Smooth muscle cell (in vitro differentiated cells): ENCODE measurements around the gene NEGR1. TPM values are rescaled to one million over a fixed set of nuclear protein-coding genes. Genes with fewer than 3 reads are reported as not detected.

Experiments
- DNase-seq: peaks from one replicate; lab custom pipeline; 2025; ENCODE audit not compliant: unreplicated experiment; lab: John Stamatoyannopoulos, UW
- H2AFZ ChIP-seq: fragments of 200-600 bp; sonication (generic); 2 replicates; pipeline ENCODE4 v1.6.0; 2016; ENCODE audit warnings: antibody characterized with exemption, low read depth, mild to moderate bottlenecking
- H3F3A ChIP-seq: fragments of 200-600 bp; sonication (generic); 2 replicates; pipeline ENCODE4 v1.6.0; 2017; ENCODE audit warnings: antibody characterized with exemption, low read depth
- H3K27ac ChIP-seq: fragments of 200-600 bp; sonication (generic); 2 replicates; pipeline ENCODE4 v1.5.1; 2016; ENCODE audit warnings: low read depth, mild to moderate bottlenecking
- H3K27me3 ChIP-seq: fragments of 200-600 bp; sonication (generic); 2 replicates; pipeline ENCODE4 v1.6.1; 2016; ENCODE audit warnings: low read depth, mild to moderate bottlenecking
- H3K36me3 ChIP-seq: fragments of 200-600 bp; sonication (generic); 2 replicates; pipeline ENCODE4 v1.5.1; 2016; ENCODE audit warnings: low read depth
- H3K4me1 ChIP-seq: fragments of 200-600 bp; sonication (generic); 2 replicates; pipeline ENCODE4 v1.5.1; 2016; ENCODE audit warnings: low read depth
- H3K4me2 ChIP-seq: fragments of 200-600 bp; sonication (generic); 2 replicates; pipeline ENCODE4 v1.6.0; 2016; ENCODE audit warnings: mild to moderate bottlenecking
- H3K4me3 ChIP-seq: fragments of 200-600 bp; sonication (generic); 2 replicates; pipeline ENCODE4 v1.5.1; 2016; ENCODE audit warnings: mild to moderate bottlenecking
- H3K79me2 ChIP-seq: fragments of 200-600 bp; sonication (generic); 2 replicates; pipeline ENCODE4 v1.6.0; 2016; ENCODE audit warnings: low read depth, mild to moderate bottlenecking
- H3K9ac ChIP-seq: fragments of 200-600 bp; sonication (generic); 2 replicates; pipeline ENCODE4 v1.6.0; 2016; ENCODE audit warnings: low read depth
- H3K9me3 ChIP-seq: fragments of 200-600 bp; sonication (generic); replicated peaks from 2 replicates; pipeline ENCODE4 v1.5.1; 2016; ENCODE audit warnings: low read depth
- H4K20me1 ChIP-seq: fragments of 200-600 bp; sonication (generic); 2 replicates; pipeline ENCODE4 v1.6.0; 2016; ENCODE audit warnings: low read depth
- WGBS: methylation state at CpG from one replicate; pipeline ENCODE4 v1.1.7; 2016; ENCODE audit warnings: low lambda C conversion rate; 5-methylcytosine and 5-hydroxymethylcytosine counted together
- polyA plus RNA-seq: library from polyadenylated mRNA; unstranded; fragments of >200 nt; fragmentation: Nextera tagmentation; extraction: Ambion mirVana; gene quantifications from 2 replicates; pipeline ENCODE4 v1.2.1, GENCODE V29; 2016
- total RNA-seq: library from RNA; depleted of rRNA; stranded (reverse); fragments of >200 nt; gene quantifications from 2 replicates; pipeline ENCODE4 v1.2.3, GENCODE V29; 2014
- TF ChIP-seq, protein P1 (sequence below): fragments of 200-600 bp; sonication (generic); IDR thresholded peaks from 2 replicates; pipeline ENCODE4 v1.5.1; 2017; ENCODE audit warnings: borderline replicate concordance, mild to moderate bottlenecking, antibody characterized with exemption; ENCODE audit not compliant: insufficient read depth, poor library complexity, severe bottlenecking

Gene NEGR1
- total and polyA plus RNA-seq, 2 experiments from 2014 or later: 0.02 to 0.09 TPM

DNA sequence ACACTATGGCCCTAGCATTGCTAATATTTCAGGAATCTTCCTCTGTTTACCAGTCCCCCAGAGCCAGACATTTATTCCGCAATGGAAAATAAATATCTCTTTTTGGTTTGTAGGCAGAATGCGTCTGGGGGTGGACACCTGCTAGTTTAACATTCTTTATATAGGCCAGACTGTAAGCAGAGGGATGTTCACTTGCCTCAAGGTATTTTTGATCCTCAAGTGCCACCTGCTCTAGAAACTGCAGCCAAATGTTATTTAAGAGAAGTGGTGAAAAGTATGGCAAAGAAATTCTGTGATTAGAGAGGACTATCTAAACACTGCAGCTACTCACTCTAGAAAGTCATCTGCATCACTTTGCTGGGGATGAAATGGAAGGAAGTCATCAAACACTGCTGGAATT, 164.7 kb downstream of the NEGR1 start:
- TF ChIP-seq, protein P1, sequence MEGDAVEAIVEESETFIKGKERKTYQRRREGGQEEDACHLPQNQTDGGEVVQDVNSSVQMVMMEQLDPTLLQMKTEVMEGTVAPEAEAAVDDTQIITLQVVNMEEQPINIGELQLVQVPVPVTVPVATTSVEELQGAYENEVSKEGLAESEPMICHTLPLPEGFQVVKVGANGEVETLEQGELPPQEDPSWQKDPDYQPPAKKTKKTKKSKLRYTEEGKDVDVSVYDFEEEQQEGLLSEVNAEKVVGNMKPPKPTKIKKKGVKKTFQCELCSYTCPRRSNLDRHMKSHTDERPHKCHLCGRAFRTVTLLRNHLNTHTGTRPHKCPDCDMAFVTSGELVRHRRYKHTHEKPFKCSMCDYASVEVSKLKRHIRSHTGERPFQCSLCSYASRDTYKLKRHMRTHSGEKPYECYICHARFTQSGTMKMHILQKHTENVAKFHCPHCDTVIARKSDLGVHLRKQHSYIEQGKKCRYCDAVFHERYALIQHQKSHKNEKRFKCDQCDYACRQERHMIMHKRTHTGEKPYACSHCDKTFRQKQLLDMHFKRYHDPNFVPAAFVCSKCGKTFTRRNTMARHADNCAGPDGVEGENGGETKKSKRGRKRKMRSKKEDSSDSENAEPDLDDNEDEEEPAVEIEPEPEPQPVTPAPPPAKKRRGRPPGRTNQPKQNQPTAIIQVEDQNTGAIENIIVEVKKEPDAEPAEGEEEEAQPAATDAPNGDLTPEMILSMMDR: no peak
- no peaks in the 10 kb centered on the region for H3K27me3 ChIP-seq
- no peaks in the 10 kb centered on the region for H3F3A ChIP-seq
- no peak overlapping the region for H3K9ac ChIP-seq
- no peak overlapping the region for H3K27ac ChIP-seq
- DNase-seq: no peak
- no peaks in the 10 kb centered on the region for H3K4me1 ChIP-seq
- H3K9me3 ChIP-seq: no peaks in the 10 kb centered on the region
- no peak overlapping the region for H3K4me2 ChIP-seq
- H4K20me1 ChIP-seq: no peaks in the 10 kb centered on the region
- no peak overlapping the region for H2AFZ ChIP-seq
- no peak overlapping the region for H3K4me3 ChIP-seq
- no peaks in the 10 kb centered on the region for H3K79me2 ChIP-seq
- H3K36me3 ChIP-seq: no peaks in the 10 kb centered on the region
- WGBS: 92% methylated on average over 2 of the region's 2 CpGs

DNA sequence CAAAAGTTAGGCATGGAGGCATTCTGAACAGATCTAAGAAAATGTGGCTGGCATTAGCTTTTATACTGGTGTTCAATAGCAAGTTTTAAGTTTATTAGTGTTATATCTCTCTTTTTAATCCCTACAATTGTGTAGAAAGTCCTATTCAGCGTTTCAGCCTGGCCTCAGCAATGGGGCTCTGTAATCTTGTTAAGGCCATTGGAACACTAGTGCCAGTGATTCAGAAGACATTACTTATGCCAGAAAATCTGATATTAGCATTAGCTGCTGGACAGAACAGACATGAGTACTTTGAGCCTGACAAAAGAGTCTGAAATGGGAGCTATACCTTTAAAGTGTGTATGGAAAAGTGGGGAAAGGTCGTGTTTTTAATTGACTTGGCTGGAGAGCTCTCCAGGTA, 167.0 kb downstream of the NEGR1 start:
- no peaks in the 10 kb centered on the region for H3K27me3 ChIP-seq
- H3K79me2 ChIP-seq: no peaks in the 10 kb centered on the region

DNA sequence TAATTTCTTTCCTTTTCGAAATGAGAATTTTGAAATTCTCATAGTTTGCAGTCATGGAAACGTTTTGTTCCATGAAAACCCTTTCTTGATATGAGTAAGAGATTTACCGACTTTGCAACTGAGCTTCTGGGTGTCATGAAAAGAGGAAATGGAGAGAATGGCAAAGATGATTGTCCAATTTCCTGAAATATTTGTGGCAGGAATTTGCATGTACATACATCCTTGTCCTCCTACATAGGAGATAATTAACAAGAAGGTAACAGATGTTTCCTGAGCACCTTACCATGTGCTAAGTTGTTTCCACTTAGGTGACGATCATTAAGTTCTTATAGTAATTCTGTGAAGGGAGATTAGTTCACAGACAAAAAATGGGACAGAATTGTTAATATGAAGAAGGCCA, 170.7 kb downstream of the NEGR1 start:
- DNase-seq: no peak
- H3K27ac ChIP-seq: no peak overlapping the region
- H3K36me3 ChIP-seq: no peaks in the 10 kb centered on the region
- H3K79me2 ChIP-seq: no peaks in the 10 kb centered on the region
- H3K4me3 ChIP-seq: no peak overlapping the region
- no peak overlapping the region for H2AFZ ChIP-seq
- H3K4me2 ChIP-seq: no peak overlapping the region
- H3K4me1 ChIP-seq: no peaks in the 10 kb centered on the region
- H3K9ac ChIP-seq: no peak overlapping the region
- H3K27me3 ChIP-seq: no peaks in the 10 kb centered on the region
- no peaks in the 10 kb centered on the region for H3K9me3 ChIP-seq
- TF ChIP-seq, protein P1: no peak
- H4K20me1 ChIP-seq: no peaks in the 10 kb centered on the region
- no peaks in the 10 kb centered on the region for H3F3A ChIP-seq
- 75% methylated on average over 4 of the region's 4 CpGs for WGBS

More for the DNA sequence above, 167.0 kb downstream of the NEGR1 start:
- H3F3A ChIP-seq: no peaks in the 10 kb centered on the region
- WGBS: 66% methylated on average over 2 of the region's 2 CpGs
- no peaks in the 10 kb centered on the region for H3K4me1 ChIP-seq
- no peak for DNase-seq
- no peaks in the 10 kb centered on the region for H3K9me3 ChIP-seq
- H4K20me1 ChIP-seq: no peaks in the 10 kb centered on the region
- no peak overlapping the region for H3K9ac ChIP-seq
- no peak overlapping the region for H3K4me3 ChIP-seq
- TF ChIP-seq, protein P1: no peak
- no peak overlapping the region for H3K4me2 ChIP-seq
- H3K27ac ChIP-seq: no peak overlapping the region
- H3K36me3 ChIP-seq: no peaks in the 10 kb centered on the region
- H2AFZ ChIP-seq: no peak overlapping the region

DNA sequence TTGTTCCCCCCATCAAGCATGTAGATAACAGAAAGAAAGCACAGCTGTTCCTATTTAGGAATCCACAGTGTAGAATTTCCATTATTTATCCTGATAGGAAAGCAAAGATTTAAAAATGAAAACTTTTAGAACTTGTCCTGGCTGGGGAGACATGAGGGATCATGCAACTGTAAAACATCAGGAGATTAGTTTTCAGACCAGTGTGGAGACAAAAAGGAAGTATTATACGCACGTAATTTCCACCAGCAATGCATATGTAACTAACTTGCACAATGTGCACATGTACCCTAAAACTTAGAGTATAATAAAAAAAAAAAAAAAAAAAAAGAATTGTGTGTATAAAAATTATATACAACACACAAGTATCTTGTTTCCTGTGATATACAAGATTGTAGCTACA, 172.4 kb downstream of the NEGR1 start:
- Histone ChIP-seq H3K9me3 (no peaks in the 10 kb centered on the region), H3K4me2 (no peak overlapping the region), H2AFZ (no peak overlapping the region), H3K27me3 (no peaks in the 10 kb centered on the region), H3K27ac (no peak overlapping the region), H3K36me3 (no peaks in the 10 kb centered on the region), H4K20me1 (no peaks in the 10 kb centered on the region), H3K79me2 (no peaks in the 10 kb centered on the region), H3F3A (no peaks in the 10 kb centered on the region), H3K4me3 (no peak overlapping the region), H3K9ac (no peak overlapping the region), H3K4me1 (no peaks in the 10 kb centered on the region)
- 70% methylated on average over 2 of the region's 2 CpGs for WGBS
- no peak for DNase-seq
- TF ChIP-seq, protein P1: no peak
